Mucosa of gallbladder (tissue), 1 donor: ENCODE data around the gene RAB11FIP4. TPM values are rescaled to one million over a fixed set of nuclear protein-coding genes. Genes with fewer than 3 reads are reported as not detected.

Experiments used
- DNase-seq: peaks from one replicate; pipeline ENCODE4 v3.0.0-alpha.2; 2020; ENCODE audit warnings: low spot score
- total RNA-seq: library from RNA; stranded (reverse); gene quantifications from one replicate; pipeline ENCODE4 v1.2.1, GENCODE V29; 2021
- donor health status: DM: no; HTN: no; CAD: no.

Gene RAB11FIP4
- total RNA-seq, 1 donor from 2014 or later, result 37.6 TPM

DNA sequence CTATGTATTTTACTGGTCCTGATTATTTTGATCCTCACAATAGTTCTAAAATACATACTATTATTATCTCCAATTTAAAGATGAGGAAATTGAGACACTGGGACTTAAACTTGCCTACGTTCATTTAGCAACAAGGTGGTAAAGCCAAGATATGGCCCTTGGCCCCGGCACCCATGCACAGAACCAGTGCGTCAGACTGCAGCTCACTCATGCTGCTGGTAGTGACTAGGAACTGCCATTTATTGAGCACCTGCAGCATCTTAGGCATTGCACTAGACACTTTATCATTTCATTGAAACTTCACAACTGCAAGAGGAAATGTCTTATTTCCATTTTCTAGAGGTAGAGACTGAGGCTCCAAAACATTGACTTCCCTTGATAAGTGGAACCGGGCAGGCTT, 93.3 kb downstream of the RAB11FIP4 start:
- DNase-seq, result no peak

DNA sequence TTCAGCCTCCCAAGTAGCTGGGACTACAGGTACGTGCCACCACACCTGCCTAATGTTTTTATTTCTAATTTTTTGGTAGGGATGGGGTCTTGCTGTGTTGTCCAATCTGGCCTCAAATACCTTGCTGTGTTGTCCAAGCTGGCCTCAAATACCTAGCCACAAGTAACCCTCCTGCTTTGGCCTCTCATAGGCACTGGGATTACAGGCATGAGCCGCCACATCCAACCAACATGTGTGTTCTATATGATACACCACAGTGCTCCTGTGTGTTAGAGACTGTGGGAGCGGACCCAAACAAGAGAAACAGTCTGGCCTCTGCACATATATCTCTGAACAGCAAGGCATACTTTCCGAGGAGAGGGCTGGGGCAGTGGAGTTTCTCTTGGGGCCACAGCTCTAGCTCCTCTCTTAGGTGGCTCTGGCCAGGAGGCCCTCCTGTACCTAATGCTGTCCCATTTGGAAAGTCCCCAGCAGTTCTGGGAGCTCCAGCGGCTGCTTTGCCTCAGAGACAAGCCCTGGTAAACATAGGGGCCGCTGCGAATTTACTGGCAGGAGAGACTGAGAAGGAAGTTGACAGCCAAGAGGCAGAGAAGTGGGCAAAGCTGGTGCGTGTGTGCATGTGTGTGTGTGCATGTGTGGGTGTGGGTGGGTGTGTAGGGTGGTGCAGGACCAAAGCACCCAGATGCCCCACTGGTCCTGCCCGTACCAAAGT, 95.0 kb downstream of the RAB11FIP4 start:
- DNase-seq, result no peak

DNA sequence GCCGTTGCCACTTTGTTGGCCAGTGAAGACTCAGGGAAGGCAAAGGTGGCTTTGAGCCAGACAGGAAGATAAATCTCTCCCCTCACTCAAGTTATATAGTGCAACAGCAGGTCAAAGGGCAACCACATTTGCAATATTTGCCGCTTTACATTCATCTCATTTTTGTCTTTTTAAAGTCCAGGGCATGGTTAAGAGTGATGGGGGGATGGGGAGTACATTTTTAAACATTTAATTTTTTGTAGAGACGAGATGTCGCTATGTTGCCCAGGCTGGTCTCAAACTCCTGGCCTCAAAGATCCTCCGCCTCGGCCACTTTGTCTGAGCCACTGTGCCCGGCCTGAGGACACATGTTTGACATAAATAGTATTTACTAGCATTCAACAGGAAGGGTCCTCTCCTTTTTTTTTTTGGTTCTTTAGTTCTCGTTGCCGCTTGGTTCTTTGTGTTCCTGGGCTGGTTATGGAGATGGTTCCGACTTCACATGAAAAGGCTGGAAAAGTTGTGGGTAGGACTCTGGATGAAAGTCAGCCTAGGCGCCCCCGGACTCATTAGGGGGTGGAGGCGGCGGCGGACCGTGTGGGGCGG, 95.7 kb downstream of the RAB11FIP4 start:
- no peak for DNase-seq

DNA sequence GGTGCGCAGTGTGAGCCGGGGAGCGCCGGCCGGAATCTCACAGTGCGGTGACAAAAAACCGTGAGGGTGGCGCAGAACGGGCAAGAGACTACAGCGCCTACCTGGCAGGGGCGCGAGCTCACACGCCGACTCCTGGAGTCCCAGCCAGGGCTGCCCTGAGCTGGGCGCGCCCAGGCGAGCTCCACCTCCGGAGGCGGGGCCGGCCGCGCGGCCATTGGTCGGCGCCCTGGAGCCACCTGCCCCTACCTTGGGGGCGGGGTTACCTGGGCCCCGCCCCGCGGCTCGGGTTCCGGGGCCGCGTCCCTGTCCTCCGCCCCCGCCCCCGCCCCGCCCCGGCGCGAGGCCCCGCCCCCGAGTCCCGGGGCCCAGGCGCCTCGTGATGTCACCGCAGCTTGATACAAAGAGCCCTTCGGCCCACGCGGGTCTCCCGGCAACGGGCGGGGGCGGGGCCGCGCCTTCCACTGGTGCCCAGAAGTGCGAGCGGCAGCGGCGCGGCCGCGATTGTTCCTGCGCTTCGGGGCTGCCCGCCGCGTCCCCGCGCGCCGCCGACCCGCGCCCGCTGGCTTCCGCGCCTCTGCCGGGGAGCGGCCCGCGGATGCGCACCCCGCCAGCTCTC, 96.3 kb downstream of the RAB11FIP4 start:
- DNase-seq, result peak; percentile 93

DNA sequence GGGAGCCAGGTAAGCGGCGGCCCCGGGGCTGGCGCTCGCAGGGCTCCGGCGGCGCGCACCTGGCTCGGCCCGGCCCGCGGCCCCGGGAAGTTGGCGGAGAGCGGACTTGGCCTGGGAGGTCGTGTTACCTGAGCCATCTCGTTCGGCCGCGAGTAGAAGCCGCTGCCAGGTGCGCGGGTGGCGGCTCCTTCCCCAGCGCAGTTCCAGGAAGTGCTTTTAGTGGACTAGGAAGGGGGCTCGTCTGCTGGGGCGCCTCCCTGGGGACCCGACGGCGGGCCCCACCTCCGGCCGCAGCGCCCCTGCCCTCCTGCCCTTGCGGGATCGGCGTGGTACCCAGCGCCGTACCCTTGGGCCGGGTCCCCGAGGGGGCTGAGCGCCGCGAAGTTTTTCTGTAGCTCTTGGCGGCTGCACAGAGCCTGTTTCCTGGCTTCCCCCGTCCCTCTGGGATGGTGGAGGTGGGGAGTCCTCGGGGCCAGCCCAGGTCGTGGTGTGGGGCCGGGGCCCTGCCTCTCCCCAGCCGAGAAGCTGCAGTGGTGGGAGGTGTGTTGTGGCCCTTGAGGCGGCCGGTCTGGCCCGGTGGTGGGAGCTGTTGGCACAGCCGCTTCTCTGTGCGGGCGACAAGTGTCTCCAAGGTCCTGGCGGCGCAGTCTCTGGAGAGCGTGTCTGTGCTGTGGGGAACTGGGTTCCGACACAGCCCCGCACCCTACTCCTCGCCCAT, 96.9 kb downstream of the RAB11FIP4 start:
- DNase-seq, result no peak

DNA sequence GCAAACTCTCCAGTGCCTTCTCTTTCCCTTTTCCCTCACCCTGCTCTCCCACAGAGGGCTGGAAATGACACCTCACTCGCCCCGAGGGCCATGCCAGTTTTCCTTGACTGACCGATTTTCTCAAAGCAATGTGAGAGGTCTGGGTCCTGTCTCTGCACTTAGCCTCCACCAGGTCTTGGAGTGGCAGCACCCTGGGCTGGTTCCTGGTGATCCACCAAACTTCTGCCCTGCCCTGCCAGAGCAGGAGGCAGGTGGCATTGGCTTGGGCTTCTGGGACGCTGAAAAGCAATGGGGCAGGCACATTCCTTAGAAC, 97.5 kb downstream of the RAB11FIP4 start:
- no peak for DNase-seq

DNA sequence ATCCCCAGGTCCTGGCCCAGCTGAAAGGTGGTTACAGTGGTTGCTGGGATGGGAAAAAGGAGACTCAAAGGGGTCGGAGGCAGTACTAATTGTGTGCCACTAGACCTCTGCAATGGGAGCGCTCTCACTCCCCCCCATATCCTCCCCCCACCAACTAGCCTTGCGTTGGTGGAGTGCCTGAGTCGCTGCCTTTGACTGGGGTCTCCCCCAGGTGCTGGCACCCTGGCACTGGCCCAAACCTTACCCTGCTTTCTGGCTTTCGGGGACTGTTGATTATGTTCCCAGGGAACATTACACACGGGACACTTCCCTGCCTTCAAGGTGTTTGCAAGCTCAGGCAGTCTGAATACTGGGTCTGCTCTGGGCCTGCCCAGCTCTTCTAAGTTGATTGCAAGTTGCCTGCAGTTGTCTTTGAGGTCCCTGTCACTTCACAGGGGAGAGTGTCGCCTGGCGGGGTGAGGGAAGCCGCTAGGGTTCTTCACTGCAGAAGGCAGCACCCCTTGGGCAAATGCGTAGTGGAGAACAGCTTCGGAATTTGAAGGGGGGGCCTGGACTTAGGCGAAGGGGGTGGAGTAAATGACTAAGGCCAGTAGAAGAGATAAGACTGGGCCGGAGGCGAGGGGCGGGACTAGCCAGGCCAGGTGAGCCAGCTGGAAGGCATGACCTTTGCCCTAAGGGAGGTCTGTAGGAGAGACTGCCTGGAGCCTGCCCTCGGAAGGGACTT, 98.0 kb downstream of the RAB11FIP4 start:
- DNase-seq, result peak; percentile 76

DNA sequence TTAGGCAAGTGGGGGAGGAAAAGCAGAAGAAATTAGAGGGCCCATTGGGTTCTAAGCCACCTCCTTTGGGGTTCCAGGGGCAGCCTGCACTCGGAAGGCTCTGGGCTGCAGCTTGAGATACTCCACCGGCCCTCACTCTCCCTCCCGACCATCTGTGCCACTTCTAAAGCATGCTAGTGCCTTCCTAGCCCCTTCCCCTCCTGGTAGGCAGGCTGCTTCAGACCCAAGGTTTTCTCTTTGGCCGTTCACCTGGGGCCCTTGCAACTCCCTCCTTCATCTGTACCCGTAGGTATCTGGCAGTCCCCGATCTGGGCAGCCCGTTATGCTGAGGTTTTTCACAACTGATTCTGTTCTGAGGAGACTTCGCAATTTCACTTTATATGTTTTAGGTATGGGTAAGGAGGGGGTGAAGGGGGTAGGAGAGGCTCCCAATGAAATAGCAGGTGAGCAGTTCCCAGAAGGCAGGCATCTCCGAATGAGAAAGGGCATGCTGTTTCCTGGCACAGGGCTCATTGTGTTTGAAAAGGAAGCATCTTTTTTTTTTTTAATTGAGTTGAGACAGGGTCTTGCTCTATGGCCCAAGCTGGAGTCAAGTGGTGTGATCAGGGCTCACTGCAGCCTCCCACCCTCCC, 98.7 kb downstream of the RAB11FIP4 start:
- no peak for DNase-seq

DNA sequence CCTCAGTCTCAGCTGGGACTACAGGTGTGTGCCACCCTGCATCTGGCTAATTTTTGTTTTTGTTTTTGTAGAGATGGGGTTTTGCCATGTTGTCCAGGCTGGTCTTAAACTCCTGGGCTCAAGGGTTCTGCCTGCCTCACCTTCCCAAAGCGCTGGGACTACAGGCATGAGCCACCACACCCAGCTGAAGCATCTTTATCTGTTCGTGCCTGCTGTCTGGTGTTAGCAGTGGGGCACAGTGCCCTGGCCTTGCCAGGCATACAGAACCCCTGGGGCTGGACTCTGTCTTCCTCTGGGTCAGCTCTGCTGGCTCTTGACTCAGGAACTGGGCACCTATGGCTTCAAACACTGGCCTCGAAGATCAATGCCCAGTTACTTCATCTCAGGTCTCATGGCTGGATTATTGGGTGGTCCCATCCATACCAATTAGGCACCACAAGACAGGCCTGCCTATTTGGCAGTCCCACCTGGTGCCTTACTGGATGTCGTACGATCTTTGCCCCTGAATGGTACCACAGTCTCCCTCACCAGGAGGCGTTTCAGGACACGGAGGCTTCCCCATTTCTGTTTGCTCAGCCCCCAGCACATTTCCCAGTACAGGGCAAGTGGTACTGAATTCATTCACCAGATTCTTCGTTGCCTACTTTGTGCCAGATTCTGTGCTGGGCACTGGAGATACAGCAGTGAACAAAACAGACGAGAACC, 99.3 kb downstream of the RAB11FIP4 start:
- DNase-seq, result no peak

DNA sequence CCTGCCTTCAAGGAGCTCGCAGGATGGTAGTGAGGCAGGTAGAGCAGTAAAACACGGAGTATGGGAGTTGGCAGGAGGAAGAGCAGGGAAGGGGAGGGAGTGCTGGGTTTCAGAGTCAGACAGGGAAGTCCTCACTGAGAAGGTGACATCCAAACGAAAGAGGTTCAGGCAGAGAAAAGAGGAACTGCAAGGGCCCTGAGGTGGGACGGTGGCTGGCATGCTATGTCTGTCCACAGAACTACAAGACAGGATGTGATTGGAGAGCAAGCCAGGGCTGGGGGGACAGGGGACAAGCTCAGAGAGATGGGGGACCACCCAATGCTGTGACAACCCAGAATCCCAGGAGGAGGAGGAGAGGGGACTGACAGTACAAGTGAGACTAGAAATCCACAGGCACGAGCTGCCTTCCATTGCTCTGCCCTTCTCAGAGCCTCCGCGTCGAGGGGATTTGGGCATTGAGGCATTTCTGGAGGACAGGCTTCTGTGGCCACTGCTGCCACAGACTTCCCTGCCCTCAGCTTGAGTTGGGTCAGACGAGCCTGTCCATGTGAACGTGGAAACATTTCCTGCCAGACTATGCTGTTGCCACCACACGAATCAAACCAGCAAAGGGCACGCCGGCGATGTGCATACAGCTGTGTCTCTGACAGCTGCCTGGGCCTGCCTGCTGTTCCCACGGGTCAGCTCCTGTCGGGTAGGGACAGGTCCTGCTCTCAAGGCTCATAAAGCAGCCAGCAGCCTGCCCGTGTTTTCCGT, 100.1 kb downstream of the RAB11FIP4 start:
- no peak for DNase-seq

DNA sequence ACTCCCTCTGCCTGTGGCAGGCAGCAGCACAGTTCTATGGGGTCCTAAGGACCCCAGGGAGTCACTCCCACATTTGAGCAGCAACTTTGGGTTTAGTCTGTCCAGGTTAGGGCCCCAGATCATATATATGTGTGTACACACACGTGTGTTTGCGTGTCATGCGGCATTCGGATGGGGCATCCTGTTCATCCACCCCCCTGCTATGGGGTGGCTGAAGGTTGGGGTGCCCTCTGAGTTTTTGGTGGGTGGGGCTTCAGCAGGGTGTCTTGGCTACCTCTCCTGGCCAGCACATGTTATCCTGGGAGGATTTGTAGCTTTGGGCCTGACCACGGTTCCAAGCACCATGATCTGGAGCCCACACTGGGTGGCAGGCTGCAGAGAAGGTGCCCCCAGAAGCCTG, 100.7 kb downstream of the RAB11FIP4 start:
- no peak for DNase-seq

DNA sequence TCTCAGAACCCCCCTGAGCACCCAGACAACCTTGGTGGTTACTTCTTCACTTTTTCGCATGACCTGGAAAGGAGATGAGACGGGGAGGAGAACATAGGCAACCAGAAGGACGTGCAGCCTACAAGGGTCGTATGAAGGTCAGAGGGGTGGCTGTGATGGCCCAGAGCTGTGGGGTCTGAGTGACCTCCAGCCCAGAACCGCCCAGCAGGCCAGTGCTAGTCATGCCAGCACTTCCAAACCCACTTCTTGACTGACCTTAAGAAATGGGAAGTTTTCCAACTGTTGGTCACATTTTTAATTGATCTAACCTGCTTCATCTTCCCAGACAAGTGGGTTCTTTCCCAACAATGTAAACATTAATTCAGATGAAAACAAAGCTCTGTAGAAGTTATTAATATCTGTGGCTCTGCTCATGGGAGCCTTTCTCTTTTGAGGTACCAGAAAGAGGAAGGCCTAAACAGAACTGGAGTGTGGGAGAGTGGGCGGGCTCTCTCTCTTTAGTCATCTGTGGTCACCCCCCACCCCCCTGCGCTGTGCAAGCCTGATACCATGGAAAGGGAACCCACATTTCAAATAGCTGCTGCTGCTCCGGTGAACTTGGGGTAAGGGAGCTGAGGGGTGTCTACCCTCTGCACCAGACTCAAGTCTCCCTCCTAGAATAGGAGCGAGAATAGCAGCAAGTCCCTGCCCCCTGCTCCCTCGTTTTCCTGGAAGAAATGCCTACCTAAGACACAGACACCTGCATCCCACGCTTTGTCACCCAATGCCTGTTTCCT, 101.6 kb downstream of the RAB11FIP4 start:
- DNase-seq, result peak; percentile 45

DNA sequence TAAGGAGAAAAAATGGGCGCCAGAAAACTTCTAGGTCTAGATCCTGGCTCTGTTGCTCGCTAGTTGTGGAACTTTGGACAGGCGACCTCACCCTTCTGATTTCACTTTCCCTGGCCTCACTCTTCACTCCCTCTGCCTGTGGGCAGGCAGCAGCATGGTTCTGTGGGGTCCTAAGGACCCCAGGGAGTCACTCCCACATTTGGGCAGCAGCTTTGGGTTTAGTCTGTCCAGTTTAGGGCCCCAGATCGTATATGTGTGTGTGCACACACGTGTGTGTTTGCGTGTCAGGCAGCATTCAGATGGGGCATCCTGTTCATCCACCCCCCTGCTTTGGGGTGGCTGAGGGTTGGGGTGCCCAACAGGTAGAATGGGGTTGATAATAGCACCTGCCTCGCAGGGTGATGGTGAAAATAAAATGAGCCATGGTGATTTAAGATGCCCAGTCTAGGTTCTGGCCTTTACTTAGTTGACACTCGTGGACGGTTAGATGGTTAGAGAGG, 102.2 kb downstream of the RAB11FIP4 start:
- DNase-seq, result no peak

DNA sequence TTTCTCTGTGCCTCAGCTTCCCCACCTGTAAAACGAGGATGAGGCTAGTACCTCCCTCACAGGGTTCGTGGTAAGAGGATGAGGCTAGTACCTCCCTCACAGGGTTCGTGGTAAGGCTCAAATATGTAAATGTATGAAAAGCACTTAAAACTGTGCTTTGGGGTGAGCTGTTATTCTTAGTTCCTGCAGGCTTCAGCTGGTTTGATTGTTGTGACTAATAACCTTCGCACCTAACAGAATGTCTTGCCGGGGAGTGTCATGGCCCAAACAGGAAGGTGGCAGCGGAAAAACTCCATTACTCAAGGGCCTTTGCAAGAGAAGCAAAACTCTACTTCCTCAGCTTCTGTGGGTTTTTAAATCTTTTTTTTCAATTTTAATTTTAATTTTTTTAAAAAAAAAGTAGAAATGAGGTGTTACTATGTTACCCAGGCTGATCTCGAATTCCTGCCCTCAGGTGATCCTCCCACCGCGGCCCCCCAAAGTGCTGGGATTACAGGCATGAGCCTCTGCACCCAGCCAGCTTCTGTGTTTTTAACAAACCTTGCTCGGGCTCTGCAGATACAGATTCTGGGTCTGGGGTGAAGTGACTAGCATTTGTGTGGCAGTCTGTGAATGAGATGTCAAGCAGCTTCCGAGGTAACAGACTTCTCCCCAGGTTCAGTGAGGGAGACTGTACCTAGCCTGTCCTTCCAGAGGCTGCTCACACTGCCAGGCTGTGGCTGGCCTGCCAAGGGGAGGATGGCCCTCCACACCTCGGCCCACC, 103.0 kb downstream of the RAB11FIP4 start:
- DNase-seq, result peak; percentile 63

DNA sequence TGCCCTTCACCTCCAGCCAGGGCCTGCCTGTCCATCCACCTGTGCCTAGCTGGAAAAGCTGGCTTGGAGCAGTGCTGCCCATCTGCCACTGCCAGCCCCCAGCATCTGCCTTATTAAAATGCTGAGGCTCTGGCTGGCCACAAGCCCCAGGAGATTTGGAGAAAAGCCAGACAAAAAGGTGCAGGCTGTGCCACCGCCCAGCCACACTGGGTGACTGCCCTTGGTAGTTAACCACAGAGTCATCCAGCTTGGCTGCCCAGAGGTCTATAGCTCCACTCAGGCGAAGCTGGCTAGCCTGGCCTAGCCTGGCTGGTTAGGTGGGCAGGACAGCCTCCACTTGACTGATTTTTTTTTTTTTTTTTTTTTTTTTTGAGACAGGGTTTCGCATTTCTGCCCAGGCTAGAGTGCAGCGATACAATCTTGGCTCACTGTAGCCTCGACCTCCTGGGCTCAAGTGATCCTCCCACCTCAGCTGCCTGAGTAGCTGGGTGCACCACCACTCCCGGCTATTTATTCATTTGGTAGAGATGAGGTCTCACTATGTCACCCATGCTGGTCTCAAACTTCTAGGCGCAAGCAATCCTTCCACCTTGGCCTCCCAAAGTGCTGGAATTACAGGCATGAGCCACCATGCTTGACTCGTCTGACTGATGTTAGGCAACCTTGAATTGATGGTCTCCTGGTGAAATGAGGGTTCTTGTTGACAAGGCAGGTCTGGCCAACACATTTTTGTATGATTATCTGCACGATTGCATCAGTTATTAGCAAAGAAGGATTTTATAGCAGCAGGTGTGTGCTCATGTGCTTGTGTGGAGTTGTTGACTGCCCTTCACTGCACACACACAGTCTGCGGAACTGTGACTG, 103.8 kb downstream of the RAB11FIP4 start:
- DNase-seq, result peak; percentile 45

DNA sequence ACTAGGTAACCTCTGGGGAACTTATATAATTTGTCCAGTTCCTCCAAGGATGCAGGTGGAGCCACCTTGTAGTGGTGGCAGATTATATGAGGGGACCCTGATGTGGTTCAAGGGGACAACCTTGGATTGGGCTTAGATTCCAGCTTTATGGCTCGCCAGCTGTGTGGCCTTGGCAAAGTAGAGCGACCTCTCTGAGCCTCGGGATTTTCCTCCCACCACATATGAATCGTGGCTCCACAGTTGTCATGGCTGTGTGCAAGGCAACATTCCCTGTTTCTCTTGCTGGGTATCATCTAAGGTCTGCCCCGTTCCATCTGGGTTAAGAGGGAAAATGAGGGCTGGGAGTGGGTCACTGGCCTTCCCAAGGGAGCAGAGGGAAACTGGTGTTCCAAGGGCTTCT, 104.6 kb downstream of the RAB11FIP4 start:
- DNase-seq, result no peak

DNA sequence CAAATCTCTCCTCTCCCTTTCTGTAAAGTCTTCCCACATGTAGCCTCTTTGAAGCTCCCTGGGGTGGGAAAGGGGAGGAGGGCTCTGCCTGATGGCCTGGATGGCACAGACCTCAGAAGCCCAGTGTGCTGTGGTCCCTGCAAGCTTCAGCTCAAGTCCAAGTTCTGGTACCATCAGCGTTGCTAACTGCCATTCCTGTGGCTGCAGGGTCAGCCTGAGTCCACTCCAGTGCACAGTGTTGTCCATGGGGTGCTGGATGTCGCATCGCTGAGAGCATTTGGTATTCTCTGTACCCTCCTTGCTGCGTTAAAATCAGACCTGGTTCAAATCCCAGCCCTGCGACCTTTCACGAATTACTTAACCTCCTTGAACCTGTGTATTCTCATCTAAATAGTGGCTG, 105.1 kb downstream of the RAB11FIP4 start:
- DNase-seq, result no peak

DNA sequence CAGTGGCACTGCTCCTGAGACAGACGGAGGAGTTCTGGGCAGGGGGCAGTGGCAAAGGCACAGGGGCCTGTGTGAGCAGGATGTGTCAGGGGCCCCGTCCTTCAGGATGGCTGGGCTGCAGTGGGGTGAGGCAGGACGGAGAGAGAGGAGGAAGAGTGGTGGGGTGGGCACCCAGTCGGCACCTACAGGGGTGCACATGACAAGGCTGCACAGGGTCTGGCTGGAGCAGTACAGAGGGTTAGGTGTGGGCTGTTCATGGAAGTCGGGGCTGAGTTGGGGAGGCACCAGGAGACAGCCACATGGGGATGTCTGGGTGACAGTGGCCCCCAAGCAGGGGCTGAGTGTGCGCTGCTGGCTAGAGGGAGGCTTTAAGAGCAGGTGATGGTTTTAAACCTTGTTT, 106.0 kb downstream of the RAB11FIP4 start:
- no peak for DNase-seq
